Stimulated activated CD8-positive, alpha-beta memory T cell treated with anti-CD3 and anti-CD28 coated beads, Interleukin-7, amount 100 ng/mL, for 4 hours (primary cell): ENCODE measurements around the gene FAM193B.
"Not testable (repeated sequence)": the region's sequence is repeated elsewhere in the genome, so short reads cannot be mapped to it uniquely, and the experiment has no call there.

Source experiments
- DNase-seq, 2 donors: peaks; one replicate each; pipeline ENCODE4 v3.0.0-alpha.2; 2020; ENCODE audit warnings: low read depth in 2 of 2

Gene FAM193B

DNA sequence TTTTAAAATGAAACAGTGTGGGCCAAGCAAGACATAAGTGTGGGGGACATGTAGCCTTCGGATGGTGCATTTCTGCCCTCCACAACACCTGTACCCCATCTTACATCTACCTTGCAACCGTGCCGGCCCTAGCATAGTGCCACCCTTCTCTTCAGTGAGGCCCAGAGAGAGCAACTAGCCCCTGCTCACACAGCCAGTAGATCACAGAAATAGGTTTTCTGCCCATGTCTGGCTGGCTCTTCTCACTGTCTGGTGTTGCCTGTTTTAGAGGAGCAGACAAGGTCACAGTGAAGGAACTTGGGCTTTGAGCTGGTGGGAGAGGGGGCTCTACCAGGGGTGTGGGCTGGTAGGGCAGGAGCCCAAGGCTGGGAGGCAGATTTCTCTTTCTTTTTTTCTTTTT lies 68.1 kb downstream of the FAM193B start:
- no peak for DNase-seq

DNA sequence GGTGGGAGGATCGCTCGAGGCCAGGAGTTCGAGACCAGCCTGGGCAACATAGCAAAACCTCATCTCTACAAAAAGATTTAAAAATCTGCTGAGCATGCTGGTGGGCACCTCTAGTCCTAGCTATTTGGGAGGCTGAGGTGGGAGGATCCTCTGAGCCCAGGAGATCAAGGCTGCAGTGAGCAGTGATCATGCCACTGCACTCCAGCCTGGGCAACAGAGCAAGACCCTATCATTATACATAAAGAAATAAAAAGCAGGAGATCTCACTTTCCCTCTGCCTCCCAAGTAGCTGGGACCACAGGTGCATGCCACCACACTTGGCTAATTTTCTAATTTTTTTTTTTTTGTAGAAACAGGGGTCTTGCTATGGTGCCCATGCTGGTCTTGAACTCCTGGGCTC lies 68.6 kb downstream of the FAM193B start:
- DNase-seq = not testable (repeated sequence)

- no peak for DNase-seq
These were observed 69.3 kb downstream of the FAM193B start for GRCh38 chr5:177484902-177485549.

DNA sequence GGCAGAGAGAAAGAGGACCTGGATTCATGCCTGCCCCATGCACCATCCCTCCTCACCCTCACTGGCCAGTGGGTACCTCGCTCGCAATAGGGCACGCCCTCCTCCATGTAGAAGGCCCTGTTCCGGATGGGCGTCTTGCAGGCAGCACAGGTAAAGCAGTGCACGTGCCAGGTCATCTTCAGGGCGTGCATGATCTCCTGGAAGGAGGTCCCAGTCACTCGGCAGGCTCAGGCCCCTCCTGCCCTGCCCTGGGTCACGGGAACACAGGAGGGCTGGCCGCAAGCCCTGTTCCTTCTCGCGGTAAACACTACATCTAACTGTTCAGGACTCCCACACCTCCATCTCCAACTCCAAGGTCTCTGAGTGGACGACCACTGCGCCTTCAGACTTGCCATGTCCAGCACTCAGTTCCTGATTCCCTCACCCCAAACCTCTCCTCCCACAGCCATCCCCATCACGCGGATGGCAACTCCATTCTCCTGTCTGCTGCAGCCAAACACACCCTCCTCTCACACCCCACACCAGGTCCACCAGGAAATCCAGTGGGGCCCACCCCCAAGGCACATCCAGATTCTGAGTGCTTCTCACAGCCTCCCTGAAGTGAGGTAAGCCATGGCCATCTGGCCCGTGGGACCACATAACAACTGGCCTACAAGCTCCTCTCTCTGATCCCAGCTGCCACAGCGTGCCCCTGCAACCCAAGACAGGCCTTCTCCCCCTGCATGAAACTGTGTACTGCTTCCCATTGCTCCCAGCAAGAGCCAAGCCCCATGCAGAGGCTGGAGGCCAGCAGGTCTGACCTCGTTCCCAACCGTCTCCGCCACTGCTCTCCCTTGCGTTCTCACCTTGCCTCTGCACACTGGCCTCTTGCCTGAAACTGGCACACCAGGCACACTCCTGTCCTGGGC lies 70.1 kb downstream of the FAM193B start:
- DNase-seq = no peak

DNA sequence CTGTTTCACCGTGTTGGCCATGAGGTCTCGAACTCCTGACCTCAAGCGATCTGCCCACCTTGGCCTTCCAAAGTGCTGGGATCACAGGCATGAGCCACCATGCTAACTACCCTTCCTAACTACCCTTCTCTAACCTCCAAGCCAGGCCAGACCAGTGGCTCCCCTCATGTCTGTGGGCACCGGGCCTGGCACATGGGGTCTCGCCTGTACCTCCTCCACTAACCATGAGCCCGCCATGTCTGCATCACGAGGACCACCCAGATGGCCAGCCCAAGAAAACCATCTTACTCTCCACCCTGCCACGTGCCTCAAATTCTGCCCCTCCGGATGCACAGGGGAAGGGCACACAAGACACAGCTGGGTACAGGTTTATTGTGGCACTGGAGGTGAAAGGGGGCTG lies 71.3 kb downstream of the FAM193B start:
- no peak for DNase-seq

DNA sequence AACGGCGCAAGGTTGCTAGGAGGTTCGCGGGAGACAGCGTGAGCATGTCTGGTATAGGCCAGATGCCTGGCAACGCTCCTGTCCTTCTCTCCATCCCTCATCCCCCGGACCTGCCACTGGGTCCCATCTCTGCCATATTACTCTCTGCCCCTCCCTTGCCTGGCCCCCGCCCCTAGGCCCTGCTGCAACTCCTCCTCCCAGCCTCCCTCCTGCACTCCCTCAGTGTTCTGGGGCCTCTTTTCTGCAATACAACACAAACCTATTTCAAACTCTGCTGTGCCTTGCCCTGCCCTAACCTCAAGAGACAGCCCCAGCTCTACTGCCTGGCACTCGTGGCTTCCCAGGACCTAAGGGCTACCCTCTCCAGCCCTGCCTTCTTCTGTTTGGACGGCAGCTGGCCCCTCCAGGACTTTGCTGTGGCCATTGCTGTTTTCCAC lies 72.0 kb downstream of the FAM193B start:
- no peak for DNase-seq

DNA sequence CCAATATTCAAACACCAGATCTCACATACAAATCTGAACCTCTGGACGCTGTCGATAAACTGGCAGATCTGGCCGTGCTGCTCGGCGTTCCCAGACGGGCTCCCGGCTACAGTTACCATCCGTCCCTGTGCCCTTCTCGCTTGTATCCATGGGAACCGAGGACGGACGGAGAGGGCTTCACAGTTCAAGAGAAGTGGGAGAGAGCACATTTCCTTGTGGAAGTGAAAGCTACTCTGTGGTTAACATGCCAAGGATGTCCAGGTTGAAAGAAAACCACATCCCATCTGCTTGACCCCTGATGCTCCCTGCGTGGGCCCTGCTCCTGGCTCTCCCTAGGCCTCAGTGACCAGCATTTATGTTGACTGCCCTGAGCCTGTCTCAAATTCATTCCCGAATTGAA lies 74.6 kb downstream of the FAM193B start:
- no peak for DNase-seq

- DNase-seq = peak in 1 of 2 donors; percentile 36
These were observed 75.4 kb downstream of the FAM193B start for GRCh38 chr5:177478711-177479646.

DNA sequence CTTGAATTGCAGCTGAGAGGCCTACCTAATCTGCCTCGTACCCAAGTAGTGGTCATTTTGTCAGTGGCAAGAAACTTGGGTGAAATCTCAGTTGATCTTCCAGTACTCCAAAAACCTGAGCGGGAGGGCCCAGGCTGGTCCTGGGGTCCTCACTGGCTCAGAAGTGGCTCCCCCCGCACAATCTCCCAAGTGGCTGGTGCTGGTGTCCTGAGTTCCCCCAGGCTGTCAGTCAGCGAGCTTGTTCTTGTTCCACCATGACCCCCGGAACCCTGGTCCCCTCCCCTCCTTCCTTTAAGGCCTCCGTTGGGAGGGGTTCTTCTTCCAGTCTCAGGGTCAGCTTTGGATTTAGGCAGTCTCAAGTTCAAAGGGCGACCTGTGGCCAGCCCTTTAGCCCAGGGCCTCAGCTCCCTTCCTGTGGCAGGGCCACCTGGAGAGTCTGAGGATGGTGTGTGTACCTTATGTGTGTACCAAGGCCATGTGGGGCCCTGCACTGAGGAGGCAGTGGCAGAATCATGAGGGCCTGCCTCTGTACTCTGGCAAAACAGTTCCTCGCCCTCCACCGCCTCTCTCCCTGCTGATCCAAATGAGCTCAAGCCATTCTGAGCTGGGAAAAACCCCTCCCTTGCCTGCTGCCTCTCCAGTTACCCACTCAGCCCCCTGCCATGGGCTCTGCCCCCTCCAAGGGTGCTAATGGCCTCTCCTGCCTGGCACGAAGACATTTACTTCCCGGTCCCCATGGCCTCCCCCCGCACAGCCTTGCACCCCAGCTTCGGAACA lies 76.5 kb downstream of the FAM193B start:
- DNase-seq = no peak

DNA sequence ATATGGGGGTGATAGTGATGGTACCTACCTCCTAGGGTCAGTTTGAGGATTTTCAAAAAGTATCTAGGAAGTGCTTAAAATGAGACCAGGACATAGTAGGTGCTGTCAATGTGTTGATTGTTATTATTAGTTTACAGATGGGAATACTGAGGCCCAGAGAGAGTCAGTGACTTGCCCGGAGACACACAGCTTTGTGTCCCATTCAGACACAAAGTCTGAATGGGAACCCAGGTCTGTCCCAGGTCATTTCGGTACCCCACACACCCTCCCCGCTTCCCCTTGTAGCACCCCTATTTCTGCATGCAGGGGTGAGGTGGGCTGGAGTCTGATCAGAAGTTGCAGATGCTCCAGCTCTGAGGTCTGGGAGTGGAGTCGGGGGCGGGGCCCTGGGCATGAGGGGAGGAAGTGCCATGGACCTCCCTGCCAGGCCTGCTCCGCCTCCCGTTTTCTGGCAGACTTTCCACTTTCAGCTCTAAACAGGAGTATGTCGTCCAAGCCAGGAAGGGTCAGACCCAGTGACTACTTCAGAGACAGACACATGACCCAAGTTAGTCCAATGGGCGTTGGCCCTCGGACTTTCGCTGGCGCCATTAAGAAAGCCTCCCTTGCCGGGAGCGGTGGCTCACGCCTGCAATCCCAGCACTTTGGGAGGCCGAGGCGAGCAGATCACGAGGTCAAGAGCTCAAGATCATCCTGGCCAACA lies 77.7 kb downstream of the FAM193B start:
- DNase-seq = no peak

GRCh38 chr5:177475563-177476427 lies 78.6 kb downstream of the FAM193B start:
- no peak for DNase-seq

GRCh38 chr5:177474846-177475562 lies 79.4 kb downstream of the FAM193B start:
- DNase-seq = no peak

DNA sequence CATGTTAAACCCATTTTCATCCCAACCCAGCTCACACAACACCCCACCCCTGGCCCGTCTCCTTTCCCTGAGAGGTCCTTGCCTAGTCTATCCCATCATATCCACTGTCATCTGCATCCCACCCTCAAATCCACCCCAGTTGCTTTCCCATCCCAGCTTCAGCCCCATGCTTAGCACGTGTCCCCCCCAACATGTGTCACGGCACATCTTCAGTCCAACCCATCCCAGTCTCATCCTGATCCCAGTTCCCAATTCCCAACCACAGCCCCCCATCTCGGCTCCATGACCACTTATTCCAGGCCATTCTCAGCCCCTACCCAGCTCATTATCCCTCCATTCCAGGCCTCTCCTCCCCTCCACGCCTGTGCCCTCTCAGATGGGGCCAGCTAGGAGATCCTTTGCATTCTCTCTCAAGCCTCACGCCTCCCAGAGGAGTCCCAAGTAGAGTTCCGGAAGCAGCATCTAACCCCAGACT lies 80.3 kb downstream of the FAM193B start:
- no peak for DNase-seq

- DNase-seq = no peak
These were observed 80.8 kb downstream of the FAM193B start, which contains the start of gene DBN1 for GRCh38 chr5:177473443-177474001. TSS of gene DBN1 (minus strand) at chr5:177473634. CDS start at chr5:177473521, 113 bp downstream.

DNA sequence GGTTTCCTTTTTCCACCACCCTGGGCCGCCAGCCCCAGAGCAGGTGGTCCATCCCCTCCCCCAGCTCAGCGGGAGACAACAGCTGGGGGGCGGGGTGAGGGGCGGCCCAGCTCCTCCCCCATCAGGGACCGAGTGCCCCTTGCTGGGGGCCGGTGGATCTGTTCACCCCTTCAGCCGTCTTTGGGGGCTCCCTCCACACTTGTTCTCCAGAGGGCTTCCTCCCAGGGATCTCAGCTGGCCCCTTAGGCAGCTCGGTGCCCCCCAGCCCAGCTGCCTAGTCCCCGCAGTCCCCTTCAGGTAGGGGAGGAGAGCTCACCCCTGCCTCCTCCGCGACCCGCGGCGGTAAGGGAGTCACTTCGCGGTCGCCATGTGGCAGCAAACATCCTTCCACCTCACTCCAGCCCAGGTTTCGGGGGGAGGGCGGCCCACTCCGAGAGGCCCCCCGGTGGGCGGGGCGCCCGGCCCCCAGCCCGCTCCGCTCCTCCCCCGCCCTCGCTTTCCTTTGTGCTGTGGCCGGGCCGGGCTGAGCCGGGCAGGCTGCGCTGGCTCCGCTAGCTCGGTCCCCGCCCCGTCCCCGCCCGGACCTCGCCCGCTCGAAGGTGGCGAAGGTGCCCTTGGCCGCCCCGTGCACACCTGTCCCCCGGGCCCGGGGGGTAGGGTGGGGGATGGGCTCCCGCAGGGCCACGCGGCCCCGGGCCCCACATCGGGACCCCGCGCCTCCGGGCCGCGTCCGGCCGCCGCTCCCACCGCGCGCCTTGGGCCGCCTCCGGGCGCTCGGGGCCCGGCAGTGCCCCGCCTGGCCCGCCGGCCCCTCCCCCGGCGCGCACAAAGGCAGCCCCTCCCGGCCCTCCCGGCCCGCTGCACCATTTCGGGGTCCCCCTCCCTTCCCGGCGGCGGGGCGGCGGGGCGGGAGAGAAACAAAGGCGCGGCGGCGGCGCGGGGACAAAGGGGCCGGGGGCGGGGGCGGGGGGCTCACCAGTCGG lies 81.6 kb downstream of the FAM193B start:
- peak; percentile 46 to 77 for DNase-seq

GRCh38 chr5:177471610-177472356 lies 82.6 kb downstream of the FAM193B start:
- peak; percentile 35 to 67 for DNase-seq
